GM18873 (cell line): ENCODE measurements around the gene PADI4.
"Not testable (repeated sequence)": the region's sequence is repeated elsewhere in the genome, so short reads cannot be mapped to it uniquely, and the experiment has no call there.

Experiments used
- ATAC-seq: cut with Tn5 transposase; IDR thresholded peaks from one replicate; pipeline ENCODE4 v1.9.1; 2021; ENCODE audit warnings: mild to moderate bottlenecking, moderate library complexity, moderate number of reproducible peaks; ENCODE audit not compliant: unreplicated experiment, low FRiP score

PADI4 gene

GRCh38 chr1:17371896-17372295 is 63.9 kb downstream of the PADI4 start, which contains the start of gene PADI6:
PADI6 (plus strand) TSS chr1:17372196; CDS start chr1:17372246, 50 bp downstream.
- ATAC-seq = no peak

DNA sequence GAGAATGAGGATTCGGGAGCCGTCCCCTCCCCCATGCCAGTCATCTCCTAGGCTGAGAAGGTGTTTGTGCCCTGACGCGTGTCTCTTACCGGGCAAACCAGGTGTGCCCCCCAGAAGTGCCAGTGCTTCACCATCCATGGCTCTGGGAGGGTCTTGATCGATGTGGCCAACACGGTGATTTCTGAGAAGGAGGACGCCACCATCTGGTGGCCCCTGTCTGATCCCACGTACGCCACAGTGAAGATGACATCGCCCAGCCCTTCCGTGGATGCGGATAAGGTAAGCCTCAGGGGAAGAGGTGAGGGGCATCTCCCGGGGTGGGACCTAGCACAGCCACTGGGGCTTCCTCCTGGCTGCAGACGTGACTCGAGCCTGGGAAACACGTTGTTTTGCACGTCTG is 65.0 kb downstream of the PADI4 start:
- no peak for ATAC-seq

DNA sequence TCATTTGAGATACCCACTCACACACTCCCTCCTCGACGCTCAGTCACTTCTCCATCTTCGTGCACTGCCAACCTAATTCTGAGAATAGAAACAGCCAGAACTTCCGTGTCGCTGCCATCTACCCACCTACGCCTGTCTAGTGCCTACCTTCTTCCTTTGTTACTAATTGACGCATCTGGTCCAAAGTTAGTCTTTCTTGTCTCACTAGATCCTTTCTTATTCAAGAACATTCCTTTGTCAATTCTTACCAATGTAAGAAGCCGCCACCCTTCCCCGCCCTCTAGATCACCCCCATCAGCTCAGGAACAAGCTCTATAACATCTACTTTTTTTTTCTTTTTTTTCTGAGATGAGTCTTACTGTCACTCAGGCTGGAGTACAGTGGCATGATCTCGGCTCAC is 67.7 kb downstream of the PADI4 start:
- no peak for ATAC-seq

DNA sequence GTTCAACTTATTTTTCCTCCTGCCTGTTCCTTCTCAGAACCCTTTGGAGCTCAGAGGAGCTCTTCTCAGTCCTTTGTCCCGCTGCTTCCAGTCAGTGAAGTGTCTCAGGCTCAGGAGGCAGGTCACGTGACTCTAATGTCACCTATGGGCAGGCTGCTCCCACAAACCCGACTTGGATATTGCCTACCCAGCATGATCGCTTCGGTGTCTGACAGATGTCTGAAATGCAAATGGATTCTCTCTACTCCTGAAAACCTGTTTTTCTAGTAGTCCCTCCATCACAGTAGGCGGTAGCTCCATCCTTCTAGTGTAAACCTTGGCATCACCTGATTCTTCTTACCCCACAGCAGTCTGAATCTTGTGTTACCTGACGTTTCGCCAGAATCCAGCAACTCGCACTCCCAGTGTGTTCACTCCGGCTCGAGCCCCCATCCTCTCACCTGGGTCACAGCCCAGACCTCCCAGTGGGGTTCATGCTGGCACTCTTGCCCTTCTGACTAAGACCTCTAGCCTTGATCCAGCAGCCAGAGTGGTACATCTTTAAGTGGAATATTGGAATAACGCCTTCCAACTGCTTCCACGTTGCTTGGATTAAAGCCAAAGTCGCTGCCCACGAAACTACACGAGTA is 69.4 kb downstream of the PADI4 start:
- no peak for ATAC-seq

GRCh38 chr1:17381161-17381560 is 73.2 kb downstream of the PADI4 start:
- ATAC-seq = no peak

DNA sequence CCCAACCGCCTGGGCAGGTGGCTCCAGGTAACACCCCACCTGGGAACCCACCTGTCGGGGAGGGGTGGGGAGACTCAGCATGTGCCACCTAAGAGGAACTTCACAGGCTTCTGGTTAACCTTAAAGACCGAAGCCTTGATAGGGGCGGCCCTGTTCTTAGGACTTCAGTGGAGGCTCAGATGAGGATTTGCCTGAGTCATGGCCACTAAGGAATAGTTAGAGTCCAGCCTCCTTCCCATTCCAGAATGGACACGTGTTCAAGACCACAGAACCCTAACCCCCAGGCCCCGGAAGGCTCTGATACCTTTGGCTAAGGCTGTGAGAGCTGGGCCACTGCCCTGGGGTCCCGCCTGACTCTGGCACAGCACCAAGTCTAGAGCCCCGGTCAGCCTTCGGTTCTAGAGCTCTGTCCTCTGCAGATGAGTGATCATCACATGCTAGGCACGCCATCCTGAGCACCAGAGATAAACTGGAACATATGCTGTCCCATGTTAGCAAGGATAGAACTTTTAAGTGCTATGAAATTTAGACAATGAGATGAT is 84.3 kb downstream of the PADI4 start:
- ATAC-seq = no peak

GRCh38 chr1:17393230-17393629 is 85.2 kb downstream of the PADI4 start:
- no peak for ATAC-seq

DNA sequence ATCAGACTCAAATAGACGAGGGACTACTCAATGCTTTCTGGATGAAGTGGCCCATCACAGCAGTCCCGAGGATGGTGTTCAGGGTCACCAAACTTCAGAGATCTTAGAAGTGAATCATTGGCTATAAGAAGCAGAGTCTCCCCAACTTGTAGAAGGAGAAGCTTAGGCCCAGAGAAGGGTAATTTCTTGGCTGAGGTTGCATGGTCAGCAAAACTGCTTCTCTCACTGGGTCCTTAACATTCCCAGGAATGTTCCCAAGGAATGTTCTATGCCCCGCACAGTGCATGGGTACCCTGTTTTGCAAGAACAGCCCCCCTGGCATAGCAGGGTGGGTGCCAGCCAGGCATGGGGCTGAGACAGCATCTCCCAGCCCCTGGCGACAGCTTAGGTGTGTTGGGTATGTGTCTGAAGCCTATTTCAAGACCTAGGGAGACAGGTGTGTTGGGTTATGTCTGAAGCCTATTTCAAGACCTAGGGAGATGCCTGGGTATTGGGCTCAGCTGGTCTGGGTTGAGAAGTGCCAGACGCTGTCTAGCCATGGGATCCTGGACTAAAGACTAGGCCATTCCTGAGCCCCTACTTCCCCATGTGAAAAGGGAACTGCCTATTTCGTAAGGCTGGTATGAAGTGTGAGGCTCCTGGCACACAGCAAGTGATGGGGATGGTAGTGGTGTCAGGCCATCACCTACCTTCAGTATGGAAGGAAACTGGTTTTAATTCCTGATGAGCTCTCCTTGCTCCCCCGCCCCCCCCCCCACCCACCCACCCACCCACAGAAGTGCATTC is 90.1 kb downstream of the PADI4 start:
- no peak for ATAC-seq

- no peak for ATAC-seq
These were observed 92.8 kb downstream of the PADI4 start for GRCh38 chr1:17400725-17401341.

GRCh38 chr1:17401841-17402240 is 93.8 kb downstream of the PADI4 start:
- ATAC-seq = no peak

DNA sequence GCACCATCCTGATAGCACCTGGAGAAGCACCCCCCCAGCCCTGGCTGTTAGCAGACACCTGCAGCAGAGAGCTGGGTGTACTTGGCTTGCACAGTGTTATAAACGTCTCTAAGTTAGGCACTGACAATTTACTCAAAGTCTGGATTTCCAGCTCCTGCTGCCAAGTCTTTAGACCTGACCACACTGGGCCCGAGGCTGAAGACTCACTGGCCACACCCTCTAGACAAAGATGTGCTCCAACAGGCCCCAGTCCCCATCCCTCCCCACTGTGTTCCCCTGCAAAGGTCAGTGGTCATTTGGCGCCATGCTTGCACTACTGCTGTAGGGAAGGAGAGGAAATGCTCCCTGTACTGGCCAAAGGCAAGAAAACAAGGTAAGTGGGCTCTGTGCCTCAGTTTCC is 95.1 kb downstream of the PADI4 start:
- ATAC-seq = no peak

GRCh38 chr1:17404034-17404684 is 96.2 kb downstream of the PADI4 start:
- no peak for ATAC-seq

DNA sequence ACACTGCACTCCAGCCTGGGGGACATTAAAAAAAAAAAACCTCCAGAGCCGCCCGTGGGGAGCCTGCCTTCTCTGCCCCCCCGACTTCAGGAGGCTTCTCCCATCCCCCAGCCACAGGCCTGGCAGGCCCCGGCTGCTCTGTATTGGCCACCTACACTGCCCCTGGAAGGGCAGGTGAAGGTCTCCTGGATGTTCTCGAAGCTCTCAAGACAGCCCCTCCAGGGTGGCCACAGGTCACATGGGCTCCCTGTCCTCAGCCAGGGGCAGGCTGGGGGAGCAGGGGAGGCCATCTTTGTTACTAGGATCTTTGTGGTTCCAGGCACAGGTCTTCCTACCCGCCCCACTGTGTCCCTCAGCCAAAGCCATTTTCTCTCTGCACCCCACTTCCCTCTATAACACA is 96.8 kb downstream of the PADI4 start:
- no peak for ATAC-seq

GRCh38 chr1:17405898-17406759 is 98.1 kb downstream of the PADI4 start:
- ATAC-seq = no peak

- ATAC-seq = not testable (repeated sequence)
These were observed 98.9 kb downstream of the PADI4 start for GRCh38 chr1:17406760-17407475.

- ATAC-seq = not testable (repeated sequence)
These were observed 100.0 kb downstream of the PADI4 start for GRCh38 chr1:17407786-17408514.

DNA sequence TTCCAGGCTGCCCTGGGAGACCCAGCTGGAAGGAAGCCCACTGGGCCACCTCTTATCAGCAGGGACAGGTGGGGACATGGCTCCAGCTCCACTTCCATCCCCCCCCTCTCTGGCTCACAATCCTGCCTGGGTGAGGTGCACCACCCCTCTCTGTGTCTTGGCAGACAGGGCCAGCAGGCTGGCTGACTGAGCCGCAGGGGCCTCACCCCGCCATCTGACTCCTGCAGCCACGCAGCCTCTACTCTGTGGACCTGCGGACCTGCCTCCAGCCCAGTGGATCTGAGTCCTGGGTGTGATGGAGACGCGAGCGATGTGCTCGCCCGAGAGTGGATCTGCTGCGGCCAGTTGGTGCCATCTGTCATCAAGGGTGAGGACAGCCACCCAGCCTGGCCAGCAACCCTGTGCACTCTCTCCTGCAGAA is 101.4 kb downstream of the PADI4 start:
- ATAC-seq = no peak

DNA sequence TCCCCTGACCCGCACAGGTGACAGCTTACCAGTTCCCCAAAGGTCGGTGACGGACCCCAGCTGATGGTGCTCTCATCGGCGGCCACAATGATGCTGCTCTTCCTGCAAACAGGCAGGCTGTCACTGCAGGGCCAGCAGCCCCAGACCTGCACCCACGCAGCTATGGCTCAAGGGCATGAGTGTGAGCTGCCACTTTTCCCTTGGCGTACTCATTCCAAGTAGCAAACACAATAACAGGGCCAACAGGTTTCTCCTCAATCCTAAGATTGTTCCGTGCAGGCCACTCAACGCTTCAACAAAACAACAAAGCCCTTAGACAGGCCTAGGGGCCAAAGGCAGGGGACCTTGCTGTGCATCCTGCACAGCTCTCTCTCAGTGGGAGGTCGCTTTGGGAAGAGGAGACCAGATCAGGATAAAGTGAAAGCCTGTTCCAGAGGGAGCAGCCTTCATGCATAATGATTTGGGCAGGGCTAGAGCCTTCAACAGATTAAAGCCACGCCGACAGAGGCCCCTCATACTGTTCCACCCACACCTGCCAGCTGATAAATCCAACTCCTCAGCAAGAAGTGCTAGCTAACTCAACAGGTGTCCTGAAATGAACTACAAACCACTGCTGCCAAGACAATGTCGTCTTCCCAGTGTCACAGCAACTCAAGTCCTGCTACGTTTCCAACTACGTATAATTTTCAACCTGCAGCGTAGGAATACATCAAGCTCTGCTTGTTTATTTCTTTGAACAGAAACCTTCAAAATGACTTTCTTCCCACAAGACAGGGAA is 104.3 kb downstream of the PADI4 start:
- ATAC-seq = no peak
